HEK293 (cell line): Measurements from ENCODE around the gene LSM3.

ENCODE experiments used
- ZBTB48 ChIP-seq: fragments of 450-650 bp; formaldehyde crosslinking; IDR thresholded peaks from 2 replicates; pipeline ENCODE4 v1.5.1; 2016; ENCODE audit warnings: missing biosample characterization, missing genetic modification characterization
- ZBTB7A ChIP-seq: fragments of 450-650 bp; formaldehyde crosslinking; IDR thresholded peaks from 2 replicates; pipeline ENCODE4 v1.5.1; 2016; ENCODE audit warnings: low read depth, missing biosample characterization, missing genetic modification characterization
- ZFP3 ChIP-seq: fragments of 450-650 bp; formaldehyde crosslinking; IDR thresholded peaks from 2 replicates; pipeline ENCODE4 v1.5.1; 2016; ENCODE audit warnings: low read depth, missing biosample characterization, missing genetic modification characterization
- ZNF132 ChIP-seq: fragments of 450-650 bp; formaldehyde crosslinking; IDR thresholded peaks from 2 replicates; pipeline ENCODE4 v1.5.1; 2017; ENCODE audit warnings: missing biosample characterization, missing genetic modification characterization, borderline replicate concordance
- ZNF140 ChIP-seq: fragments of 450-650 bp; formaldehyde crosslinking; IDR thresholded peaks from 2 replicates; pipeline ENCODE4 v1.5.1; 2016; ENCODE audit warnings: missing biosample characterization, missing genetic modification characterization
- ZNF266 ChIP-seq: fragments of 450-650 bp; formaldehyde crosslinking; IDR thresholded peaks from 2 replicates; pipeline ENCODE4 v1.5.1; 2016; ENCODE audit warnings: missing biosample characterization, missing genetic modification characterization, low read depth
- ZNF416 ChIP-seq: fragments of 450-650 bp; formaldehyde crosslinking; IDR thresholded peaks from 2 replicates; pipeline ENCODE4 v1.5.1; 2016; ENCODE audit warnings: missing biosample characterization, missing genetic modification characterization
- ZNF510 ChIP-seq: fragments of 450-650 bp; formaldehyde crosslinking; IDR thresholded peaks from 2 replicates; pipeline ENCODE4 v1.5.1; 2018; ENCODE audit warnings: mild to moderate bottlenecking, missing genetic modification characterization, missing biosample characterization; ENCODE audit not compliant: insufficient replicate concordance
- ZNF624 ChIP-seq: fragments of 450-650 bp; formaldehyde crosslinking; IDR thresholded peaks from 2 replicates; pipeline ENCODE4 v1.5.1; 2017; ENCODE audit warnings: missing biosample characterization, missing genetic modification characterization
- ZNF777 ChIP-seq: fragments of 450-650 bp; formaldehyde crosslinking; IDR thresholded peaks from 2 replicates; pipeline ENCODE4 v1.5.1; 2017; ENCODE audit warnings: missing biosample characterization, missing genetic modification characterization, borderline replicate concordance
- TF ChIP-seq, protein P1 (sequence below): fragments of 450-650 bp; formaldehyde crosslinking; conservative IDR thresholded peaks from 2 replicates; pipeline ENCODE4 v1.5.1; 2016; ENCODE audit warnings: low read depth, missing biosample characterization, missing genetic modification characterization
- TF ChIP-seq, protein P2 (sequence below): fragments of 450-650 bp; formaldehyde crosslinking; IDR thresholded peaks from 2 replicates; pipeline ENCODE4 v1.5.1; 2016; ENCODE audit warnings: missing biosample characterization, missing genetic modification characterization
- TF ChIP-seq, protein P3 (sequence below): fragments of 450-650 bp; formaldehyde crosslinking; IDR thresholded peaks from 2 replicates; pipeline ENCODE4 v1.5.1; 2016; ENCODE audit warnings: missing biosample characterization, missing genetic modification characterization
- TF ChIP-seq, protein P4 (sequence below): fragments of 450-650 bp; formaldehyde crosslinking; IDR thresholded peaks from 2 replicates; pipeline ENCODE4 v1.5.1; 2017; ENCODE audit warnings: missing biosample characterization, missing genetic modification characterization

DNA sequence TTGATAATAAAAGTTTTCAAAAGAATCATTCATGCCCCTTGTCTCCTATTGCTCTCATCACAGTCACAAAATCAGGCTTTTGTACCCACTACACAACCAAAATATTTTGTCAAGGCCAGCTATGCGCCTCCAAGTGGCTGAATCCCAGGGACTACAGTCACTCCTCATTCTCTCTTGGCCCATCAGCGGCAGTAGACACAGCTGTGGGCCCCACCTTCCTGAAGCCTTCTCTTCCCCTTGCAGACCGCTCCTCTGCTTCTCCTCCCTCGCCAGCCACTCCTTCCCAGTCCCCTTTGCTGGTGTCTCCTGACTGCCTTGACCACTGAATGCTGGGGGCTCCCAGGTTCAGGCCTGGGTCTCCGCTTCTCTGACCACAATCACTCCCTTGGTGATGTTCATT is 52.1 kb downstream of the LSM3 start:
- TF ChIP-seq ZBTB7A (no peak), ZNF624 (tag by site-specific recombination) (no peak), ZFP3 (tag by site-specific recombination) (no peak), ZNF266 (no peak), ZNF140 (no peak), ZBTB48 (tag by site-specific recombination) (no peak), ZNF510 (tag by site-specific recombination) (no peak), ZNF777 (no peak), ZNF132 (tag by site-specific recombination) (no peak), ZNF416 (tag by site-specific recombination) (no peak)
- TF ChIP-seq, protein P1, sequence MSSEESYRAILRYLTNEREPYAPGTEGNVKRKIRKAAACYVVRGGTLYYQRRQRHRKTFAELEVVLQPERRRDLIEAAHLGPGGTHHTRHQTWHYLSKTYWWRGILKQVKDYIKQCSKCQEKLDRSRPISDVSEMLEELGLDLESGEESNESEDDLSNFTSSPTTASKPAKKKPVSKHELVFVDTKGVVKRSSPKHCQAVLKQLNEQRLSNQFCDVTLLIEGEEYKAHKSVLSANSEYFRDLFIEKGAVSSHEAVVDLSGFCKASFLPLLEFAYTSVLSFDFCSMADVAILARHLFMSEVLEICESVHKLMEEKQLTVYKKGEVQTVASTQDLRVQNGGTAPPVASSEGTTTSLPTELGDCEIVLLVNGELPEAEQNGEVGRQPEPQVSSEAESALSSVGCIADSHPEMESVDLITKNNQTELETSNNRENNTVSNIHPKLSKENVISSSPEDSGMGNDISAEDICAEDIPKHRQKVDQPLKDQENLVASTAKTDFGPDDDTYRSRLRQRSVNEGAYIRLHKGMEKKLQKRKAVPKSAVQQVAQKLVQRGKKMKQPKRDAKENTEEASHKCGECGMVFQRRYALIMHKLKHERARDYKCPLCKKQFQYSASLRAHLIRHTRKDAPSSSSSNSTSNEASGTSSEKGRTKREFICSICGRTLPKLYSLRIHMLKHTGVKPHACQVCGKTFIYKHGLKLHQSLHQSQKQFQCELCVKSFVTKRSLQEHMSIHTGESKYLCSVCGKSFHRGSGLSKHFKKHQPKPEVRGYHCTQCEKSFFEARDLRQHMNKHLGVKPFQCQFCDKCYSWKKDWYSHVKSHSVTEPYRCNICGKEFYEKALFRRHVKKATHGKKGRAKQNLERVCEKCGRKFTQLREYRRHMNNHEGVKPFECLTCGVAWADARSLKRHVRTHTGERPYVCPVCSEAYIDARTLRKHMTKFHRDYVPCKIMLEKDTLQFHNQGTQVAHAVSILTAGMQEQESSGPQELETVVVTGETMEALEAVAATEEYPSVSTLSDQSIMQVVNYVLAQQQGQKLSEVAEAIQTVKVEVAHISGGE (tag by site-specific recombination), result no peak
- TF ChIP-seq, protein P2, sequence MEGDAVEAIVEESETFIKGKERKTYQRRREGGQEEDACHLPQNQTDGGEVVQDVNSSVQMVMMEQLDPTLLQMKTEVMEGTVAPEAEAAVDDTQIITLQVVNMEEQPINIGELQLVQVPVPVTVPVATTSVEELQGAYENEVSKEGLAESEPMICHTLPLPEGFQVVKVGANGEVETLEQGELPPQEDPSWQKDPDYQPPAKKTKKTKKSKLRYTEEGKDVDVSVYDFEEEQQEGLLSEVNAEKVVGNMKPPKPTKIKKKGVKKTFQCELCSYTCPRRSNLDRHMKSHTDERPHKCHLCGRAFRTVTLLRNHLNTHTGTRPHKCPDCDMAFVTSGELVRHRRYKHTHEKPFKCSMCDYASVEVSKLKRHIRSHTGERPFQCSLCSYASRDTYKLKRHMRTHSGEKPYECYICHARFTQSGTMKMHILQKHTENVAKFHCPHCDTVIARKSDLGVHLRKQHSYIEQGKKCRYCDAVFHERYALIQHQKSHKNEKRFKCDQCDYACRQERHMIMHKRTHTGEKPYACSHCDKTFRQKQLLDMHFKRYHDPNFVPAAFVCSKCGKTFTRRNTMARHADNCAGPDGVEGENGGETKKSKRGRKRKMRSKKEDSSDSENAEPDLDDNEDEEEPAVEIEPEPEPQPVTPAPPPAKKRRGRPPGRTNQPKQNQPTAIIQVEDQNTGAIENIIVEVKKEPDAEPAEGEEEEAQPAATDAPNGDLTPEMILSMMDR, result no peak
- TF ChIP-seq, protein P3, sequence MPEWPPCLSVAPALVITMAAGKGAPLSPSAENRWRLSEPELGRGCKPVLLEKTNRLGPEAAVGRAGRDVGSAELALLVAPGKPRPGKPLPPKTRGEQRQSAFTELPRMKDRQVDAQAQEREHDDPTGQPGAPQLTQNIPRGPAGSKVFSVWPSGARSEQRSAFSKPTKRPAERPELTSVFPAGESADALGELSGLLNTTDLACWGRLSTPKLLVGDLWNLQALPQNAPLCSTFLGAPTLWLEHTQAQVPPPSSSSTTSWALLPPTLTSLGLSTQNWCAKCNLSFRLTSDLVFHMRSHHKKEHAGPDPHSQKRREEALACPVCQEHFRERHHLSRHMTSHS (tag by site-specific recombination), result no peak
- TF ChIP-seq, protein P4, sequence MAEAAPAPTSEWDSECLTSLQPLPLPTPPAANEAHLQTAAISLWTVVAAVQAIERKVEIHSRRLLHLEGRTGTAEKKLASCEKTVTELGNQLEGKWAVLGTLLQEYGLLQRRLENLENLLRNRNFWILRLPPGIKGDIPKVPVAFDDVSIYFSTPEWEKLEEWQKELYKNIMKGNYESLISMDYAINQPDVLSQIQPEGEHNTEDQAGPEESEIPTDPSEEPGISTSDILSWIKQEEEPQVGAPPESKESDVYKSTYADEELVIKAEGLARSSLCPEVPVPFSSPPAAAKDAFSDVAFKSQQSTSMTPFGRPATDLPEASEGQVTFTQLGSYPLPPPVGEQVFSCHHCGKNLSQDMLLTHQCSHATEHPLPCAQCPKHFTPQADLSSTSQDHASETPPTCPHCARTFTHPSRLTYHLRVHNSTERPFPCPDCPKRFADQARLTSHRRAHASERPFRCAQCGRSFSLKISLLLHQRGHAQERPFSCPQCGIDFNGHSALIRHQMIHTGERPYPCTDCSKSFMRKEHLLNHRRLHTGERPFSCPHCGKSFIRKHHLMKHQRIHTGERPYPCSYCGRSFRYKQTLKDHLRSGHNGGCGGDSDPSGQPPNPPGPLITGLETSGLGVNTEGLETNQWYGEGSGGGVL (tag by site-specific recombination), result no peak
